ENCODE measurements around the gene TPM2.

Gene TPM2

GRCh38 chr9:35673132-35674024 is 16.3 kb downstream of the TPM2 start, which contains the start of gene CA9:
Gene CA9, plus strand, starts transcription at chr9:35673928. Its CDS starts 32 bp downstream, at chr9:35673960.
- no peak for DNase-seq

GRCh38 chr9:35669331-35670145 is 20.2 kb downstream of the TPM2 start:
- DNase-seq: no peak

GRCh38 chr9:35667939-35668338 is 21.8 kb downstream of the TPM2 start:
- DNase-seq: no peak

GRCh38 chr9:35666549-35666948 is 23.2 kb downstream of the TPM2 start:
- no peak for DNase-seq

GRCh38 chr9:35666045-35666444 is 23.7 kb downstream of the TPM2 start:
- no peak for DNase-seq

DNA sequence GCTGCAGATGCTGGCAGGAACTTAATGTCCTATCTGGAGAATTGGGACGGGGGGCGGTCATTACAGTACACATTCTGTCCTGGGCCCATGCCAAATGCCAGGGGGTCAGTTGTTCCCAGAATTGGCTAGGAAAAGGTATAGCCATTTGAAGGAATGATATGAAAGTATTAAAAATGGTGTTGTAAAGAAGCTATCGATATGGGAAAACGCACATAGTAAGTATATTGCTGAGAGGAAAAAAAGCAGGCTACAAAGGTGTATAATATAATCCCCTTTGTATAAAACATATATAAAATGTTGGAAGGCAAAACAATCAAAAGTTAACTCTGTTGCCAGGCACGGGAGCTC is 24.3 kb downstream of the TPM2 start:
- DNase-seq: no peak

DNA sequence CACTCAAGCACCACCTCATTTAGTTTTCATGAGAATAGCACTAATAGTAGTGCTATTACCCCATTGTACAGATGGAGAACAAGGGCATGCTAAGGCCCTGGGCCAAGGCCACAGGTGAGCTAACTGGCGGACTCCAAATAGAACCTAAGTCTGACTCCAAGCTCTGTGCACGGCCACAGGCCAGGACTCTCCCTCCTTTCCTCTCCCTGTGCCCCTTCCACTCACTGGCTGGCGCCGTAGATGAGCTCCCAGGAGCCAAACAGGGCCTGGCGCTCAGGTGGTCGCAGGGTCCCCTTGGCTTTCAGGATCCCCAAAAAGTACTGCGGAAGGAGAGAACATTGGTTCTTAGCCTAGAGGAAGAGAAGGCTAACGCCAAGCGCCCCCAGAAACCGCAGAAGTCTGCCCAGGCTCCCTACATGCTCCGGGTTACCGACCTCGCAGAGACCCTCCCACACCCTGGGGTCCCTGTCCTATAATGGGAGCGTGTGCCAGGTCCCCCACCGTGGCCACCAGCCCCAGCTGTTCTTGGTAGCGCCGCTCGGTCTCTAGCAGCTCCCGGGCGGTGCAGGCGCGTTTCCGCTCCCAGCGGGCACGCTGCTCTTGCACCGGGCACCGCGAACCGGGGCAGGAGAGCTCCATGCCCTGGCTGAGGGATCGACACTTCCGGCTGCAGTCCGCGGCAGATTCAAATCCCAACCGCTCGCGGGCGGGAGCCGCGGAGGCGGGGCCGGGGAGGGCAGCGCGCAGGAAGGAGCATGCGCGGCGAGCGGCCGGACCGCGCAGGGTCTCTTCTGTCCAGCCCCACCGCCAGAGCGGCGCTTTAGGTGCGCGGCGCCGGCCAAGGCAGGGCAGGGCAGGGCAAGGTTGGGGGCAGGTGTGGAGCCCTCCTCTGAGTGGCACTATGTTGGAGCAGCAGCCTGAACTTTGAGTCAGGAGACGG is 24.9 kb downstream of the TPM2 start, which contains the start of gene ARHGEF39:
Gene ARHGEF39, minus strand, starts transcription at position 665 of the 940 bp plus-strand sequence. Its CDS starts 26 bp downstream, at position 639.
- DNase-seq: peak; percentile 17

- no peak for DNase-seq
These were observed 27.3 kb downstream of the TPM2 start for GRCh38 chr9:35662437-35662836.

GRCh38 chr9:35661756-35662350 is 27.9 kb downstream of the TPM2 start:
- no peak for DNase-seq

DNA sequence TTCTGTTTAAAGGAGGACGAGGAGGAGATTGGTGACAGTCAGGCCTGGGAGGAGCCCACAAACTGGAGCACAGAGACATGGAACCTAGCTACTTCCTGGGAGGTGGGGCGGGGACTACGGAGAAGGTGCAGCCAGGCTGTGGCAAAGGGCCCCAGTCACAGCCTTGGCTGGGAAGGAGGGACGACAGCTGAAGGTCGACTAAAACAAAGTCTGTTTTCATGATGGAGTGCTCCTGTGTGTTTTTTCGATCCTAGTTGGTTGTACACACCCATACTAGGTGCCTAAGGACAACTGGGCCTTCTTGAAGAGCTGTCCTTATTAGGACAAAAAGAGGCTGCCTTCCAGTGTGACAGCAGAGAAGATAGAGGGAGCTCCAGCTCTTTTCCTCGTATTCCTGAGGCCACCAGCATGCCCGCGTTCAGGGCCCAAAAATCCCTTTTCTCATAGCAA is 28.7 kb downstream of the TPM2 start:
- DNase-seq: no peak

DNA sequence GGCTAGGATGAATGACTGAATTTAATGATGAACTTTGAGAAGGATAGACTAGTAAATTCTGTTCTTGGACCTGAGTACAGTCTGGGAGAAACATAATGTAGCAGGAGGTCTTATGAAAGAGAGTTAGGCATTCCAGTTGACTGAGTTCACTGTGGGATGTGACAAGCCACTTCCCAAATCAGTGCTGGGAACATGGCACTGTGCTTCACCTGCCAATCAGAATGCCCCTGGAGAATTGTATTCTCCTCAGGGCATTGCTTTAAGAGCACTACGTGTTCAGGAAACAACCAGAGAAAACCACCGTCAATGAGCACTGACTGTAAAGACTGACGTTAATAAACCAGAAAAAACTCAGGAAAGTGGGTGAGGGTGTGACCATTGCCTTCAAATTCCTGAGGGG is 30.4 kb downstream of the TPM2 start:
- no peak for DNase-seq

DNA sequence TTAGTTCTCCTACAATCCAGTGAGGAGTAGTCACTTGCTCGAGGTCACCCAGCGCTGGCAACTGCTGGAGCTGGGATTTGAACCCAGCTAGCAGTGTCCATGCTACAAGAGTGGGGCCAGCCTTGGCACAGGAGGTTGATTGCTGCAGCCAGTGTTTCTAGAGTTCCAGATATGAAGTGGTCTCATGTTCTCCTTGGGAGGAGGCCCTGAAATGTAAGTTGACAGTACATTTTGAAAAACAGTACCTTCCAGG is 30.8 kb downstream of the TPM2 start:
- DNase-seq: no peak

DNA sequence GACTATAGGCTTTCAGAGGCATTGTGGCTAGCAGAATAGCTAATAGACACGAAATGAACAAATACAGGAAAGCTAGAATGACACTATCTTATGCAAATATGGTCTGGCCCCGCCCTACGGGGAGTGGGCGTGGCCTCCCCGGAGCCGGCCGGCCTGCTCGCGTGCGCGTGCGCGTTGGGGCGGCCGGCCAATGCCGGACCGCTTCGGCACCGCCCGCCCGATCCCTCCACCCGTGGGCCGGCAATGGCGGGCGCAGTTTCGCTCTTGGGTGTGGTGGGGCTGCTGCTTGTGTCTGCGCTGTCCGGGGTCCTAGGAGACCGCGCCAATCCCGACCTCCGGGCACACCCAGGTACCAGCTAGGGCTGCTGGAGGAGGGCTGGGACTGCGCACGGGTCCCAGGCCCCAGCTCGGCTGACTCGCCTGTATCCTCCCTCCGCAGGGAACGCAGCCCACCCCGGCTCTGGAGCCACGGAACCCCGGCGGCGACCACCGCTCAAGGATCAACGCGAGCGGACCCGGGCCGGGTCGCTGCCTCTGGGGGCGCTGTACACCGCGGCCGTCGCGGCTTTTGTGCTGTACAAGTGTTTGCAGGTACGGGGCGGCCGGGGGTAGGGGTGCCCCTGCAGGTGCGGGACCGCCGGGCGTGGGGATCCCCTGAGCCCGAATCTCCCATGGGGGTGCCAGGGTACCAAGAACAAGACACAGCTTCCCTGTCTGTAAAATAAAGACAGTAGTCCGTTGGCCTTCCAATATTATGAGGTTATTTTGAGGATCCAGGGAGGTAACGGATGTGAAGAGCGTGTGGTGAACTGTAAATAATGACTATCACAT is 31.4 kb downstream of the TPM2 start, which contains the start of gene CCDC107:
Gene CCDC107, plus strand, starts transcription at position 156 of the 831 bp plus-strand sequence. Its CDS starts 88 bp downstream, at position 244.
- no peak for DNase-seq

GRCh38 chr9:35657546-35658136 is 32.1 kb downstream of the TPM2 start, which contains the start of gene RMRP:
Gene RMRP, minus strand, starts transcription at chr9:35658019.
- peak; percentile 74 for DNase-seq

DNA sequence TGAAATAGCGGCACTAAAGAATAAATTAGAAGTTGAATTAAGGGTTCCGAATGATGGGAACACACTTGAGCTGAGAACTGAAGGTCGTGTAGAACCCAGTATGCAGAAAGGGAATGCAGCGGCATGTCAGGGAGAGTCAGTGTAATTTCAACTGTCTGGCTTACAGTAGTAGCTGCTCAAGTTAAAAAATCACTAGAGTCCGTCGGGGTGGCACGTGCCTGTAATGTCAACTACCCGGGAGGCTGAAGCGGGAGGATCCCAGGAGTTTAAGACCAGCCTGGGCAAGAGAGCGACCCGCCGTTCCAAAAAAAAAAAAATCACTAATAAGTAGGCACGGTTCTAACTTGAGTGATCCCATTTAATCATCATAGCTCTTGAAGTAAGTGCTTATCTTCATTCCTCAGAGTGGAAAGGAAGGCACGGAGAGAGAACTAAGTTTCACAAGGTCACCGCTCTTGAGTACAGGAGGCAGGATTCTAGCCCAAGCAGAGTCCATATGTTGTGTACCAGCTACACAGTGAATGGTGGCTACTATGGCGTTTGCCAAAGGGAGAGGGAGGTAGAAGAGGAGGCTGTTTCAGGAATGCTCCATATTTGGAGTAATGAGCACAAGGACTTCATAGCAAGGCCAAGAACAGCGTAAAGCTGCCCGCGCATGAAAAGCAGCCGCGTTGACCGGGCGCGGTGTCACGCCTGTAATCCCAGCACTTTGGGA is 32.7 kb downstream of the TPM2 start:
- DNase-seq: no peak

DNA sequence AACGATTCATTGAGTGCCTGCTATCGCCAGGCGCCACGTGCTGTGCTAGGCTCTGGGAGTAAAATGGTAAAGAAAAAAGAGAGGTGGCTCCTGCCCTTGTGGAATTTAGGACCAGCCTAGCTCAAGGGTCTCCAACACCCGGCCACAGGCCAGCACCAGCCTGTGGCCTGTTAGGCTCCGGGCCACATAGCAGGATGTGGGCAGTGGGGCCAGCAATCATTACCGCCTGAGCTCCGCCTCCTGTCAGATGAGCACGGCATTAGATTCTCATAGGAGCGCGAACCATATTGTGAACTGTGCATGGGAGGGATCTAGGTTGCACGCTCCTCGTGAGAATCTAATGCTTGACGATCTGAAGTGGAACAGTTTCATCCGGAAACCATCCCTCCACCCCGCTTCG is 33.4 kb downstream of the TPM2 start:
- no peak for DNase-seq

DNA sequence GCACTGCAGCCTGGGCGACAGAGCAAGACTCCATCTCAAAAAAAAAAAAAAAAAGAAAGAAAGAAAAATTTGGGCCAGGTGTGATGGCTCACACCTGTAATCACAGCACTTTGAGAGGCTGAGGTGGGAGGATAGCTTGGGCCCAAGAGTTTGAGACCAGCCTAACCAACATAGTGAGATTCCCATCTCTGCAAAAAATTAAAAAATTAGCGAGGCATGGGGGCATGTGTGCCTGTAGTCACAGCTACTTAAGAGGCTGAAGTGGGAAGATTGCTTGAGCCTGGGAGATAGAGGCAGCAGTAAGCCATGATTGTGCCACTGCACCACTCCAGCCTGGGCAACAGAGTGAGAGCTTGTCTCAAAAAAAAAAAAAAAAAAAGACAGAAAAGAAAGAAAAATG is 36.1 kb downstream of the TPM2 start:
- no peak for DNase-seq

GRCh38 chr9:35652829-35653209 is 36.9 kb downstream of the TPM2 start:
- DNase-seq: no peak

DNA sequence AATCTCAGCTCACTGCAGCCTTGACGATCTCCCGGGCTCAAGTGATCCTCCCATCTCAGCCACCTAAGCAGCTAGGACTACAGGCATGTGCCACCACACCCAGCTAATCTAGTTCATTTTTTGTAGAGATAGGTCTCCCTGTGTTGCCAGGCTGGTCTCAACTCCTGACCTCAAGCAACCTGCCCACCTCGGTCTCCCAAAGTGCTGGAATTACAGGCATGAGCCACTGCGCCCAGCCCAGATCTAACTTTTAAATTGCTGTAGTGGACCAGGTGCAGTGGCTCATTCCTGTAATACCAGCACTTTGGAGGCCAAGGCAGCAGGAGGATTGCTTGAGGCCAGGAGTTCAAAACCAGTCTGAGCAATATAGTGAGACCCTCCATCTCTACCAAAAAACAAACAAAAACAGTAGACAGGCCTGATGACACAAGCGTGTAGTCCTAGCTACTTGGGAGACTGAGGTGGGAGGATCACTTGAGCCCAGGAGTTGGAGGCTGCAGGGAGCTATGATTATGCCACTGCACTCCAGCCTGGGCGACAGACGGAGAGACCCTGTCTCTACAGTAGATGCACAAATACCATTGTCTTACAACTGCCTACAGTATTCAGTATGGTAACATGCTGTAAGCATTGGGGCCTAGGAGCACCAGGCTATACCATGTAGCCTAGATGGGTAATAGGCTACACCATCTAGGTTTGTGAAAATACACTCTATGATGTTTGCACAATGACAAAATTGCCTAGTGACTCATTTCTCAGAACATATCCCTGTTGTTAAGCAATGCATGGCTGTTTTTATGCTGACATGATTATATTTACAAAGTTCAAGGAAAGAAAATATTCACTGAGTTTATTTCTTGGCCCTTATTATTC is 37.5 kb downstream of the TPM2 start:
- no peak for DNase-seq

All from SHP77 treated with DMSO at 0.1 percent for 48 hours (cell line).